Cardiac fibroblast (primary cell): ENCODE results near the gene CDH23.

Experiments
- DNase-seq, 2 donors: peaks; one replicate each; pipeline versions ENCODE4 v3.0.0 to v3.0.0-alpha.2; 2010; ENCODE audit warnings: low read depth in 2 of 2
- H3K4me3 ChIP-seq, 2 donors: replicated peaks in 1 of 2; 1 replicate in 1 of 2; 2 replicates in 1 of 2; pipeline ENCODE4 v1.5.1; 2011; ENCODE audit warnings: low read depth in 2 of 2, low read length in 2 of 2, mild to moderate bottlenecking in 2 of 2, moderate library complexity in 1 of 2
- CTCF ChIP-seq: IDR thresholded peaks from one replicate; pipeline ENCODE4 v1.5.1; 2011; ENCODE audit warnings: low read depth, mild to moderate bottlenecking, low read length, inconsistent platforms

Gene CDH23

DNA sequence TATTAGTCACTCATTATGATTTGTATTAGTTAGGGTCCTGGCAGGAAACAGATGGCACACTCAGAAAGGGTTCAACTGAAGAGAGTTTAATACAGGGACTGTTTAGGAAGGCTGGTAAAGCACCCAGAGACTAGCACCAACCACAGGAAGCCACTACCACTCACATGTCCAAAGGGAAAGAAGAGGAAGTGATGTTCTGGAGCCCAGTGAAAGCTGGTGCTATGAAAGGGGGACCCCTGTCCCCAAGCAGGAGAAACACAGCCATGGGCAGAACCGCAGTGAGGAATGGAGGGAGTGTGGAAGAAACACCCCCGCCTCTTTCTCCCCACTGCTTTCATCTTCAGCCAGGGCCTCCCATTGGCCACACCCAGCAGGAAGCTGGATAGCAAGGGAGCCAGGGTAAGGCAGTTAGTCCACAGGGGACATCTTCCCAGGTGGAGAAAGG, 379.8 kb downstream of the CDH23 start:
- H3K4me3 ChIP-seq = no peak overlapping the region
- TF ChIP-seq CTCF = no peak

DNA sequence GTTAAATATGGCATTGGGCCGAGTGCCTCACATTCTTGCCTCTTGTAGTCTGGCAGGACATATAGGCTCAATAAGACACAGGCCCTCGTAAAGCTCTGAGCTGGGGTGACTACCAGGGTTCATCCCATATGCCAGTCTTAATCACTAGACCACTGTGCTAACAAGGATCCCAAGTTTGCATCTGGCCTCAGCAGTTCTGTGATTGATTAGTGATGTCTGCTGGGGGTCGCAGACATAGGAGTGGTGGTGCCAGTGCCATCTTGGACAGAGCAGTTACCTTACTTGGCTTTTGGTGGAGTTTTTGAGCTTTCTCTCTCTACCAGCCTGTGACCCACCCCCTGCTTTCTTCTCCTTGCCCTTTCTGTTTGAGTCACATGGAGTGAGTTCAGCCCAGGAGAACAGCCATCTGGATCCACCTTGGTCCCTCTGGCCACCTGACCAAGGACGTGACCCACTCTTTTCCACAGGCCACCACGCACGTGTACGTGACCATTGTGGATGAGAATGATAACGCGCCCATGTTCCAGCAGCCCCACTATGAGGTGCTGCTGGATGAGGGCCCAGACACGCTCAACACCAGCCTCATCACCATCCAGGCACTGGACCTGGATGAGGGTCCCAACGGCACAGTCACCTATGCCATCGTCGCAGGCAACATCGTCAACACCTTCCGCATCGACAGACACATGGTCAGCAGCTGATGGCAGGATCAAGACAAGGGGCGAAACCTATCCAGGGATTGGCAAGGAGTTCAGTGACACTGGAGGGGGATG, 380.7 kb downstream of the CDH23 start:
- no peak for TF ChIP-seq CTCF
- H3K4me3 ChIP-seq = no peak overlapping the region
- no peak for DNase-seq

More for the DNA sequence above, 379.8 kb downstream of the CDH23 start:
- DNase-seq = no peak

DNA sequence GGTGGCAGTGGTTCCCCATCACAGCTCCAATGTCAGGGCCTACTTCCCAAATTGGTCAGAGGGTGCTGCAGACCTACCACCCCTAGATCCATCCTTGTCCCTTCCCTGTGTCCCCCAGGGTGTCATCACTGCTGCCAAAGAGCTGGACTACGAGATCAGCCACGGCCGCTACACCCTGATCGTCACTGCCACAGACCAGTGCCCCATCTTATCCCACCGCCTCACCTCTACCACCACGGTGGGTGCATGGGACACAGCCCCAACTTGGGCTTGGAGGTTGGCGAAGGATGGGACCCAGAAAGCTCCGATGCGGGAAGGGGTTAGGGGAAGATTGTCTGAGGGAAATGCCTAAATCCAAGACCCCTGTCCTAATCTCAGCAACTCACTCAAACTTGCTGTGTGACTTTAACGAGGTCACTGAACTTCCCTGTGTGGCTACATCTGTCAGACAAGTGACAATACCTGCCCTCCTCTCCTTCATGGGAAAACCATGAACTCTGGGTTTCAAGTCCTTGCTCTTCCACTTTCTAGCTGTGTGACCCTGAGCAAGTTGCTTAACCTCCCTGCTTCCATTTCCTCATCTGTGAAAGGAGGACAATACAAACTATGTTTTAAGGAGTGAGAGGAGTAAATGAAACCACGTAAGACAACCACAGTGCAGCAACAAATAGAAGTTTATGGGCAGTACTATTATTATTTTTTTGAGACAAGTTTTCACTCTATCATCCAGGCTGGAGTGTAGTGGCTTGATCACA, 381.5 kb downstream of the CDH23 start:
- no peak for TF ChIP-seq CTCF
- DNase-seq = no peak
- no peak overlapping the region for H3K4me3 ChIP-seq

DNA sequence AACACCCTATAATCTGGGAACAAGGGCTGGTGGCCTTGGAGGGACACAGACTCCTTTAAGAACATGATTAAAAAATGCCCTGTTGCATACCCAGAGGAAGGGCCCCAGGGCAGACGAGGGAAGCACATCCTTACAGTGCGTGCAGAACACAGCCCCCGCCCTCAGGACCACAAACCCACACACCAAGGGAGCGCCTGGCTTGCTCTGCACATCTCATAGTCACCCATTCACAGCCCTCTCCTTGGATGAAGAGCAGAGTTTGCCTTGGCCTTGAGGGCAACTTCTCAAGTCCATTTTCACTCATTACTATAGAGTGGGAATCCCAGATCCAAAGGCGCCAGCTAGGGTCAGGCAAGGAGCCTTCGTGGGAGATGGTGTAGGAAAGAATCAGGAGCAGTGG, 382.9 kb downstream of the CDH23 start:
- H3K4me3 ChIP-seq = no peak overlapping the region
- TF ChIP-seq CTCF = no peak
- no peak for DNase-seq

DNA sequence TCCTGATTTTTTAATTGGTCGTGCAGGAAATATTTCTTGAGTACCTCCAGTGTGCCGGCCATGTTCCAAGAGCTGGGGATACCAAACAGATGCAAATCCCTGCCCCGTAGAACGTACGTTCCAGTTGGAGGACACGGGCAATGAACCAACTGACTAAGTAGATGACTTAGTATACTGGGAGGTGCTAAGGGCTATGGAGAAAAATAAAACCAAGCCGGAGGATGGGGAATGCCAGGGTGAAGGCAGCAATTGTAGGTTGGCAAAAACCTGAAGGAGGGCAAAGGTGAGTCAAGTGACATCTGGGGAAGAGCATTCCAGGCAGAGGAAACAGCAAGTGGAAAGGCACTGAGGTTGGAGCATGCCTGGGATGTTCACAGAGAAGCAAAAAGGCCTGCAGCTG, 383.4 kb downstream of the CDH23 start:
- no peak for DNase-seq
- no peak for TF ChIP-seq CTCF
- no peak overlapping the region for H3K4me3 ChIP-seq

DNA sequence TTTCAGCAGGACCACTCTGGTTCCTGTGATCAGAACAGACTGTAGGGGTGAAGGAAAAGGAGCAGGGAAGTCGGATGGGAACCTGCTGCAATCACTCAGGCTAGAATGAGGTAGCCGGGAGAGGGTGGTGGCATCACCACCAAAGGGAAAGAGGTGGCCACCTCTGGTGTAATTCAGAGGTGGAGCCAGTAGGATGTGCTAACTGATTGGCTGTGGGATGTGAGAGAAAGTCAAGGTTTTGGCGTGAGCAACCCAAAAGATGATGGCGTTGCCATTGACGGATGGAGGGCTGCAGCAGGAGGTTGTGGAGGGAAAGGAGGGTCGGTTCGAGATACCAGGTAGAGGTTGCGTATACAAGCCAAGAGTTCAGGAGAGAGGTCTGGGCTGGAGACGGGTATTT, 384.0 kb downstream of the CDH23 start:
- no peak for DNase-seq
- no peak overlapping the region for H3K4me3 ChIP-seq
- no peak for TF ChIP-seq CTCF
